Measurements from ENCODE around the gene HAND1.

The HAND1 gene

DNA sequence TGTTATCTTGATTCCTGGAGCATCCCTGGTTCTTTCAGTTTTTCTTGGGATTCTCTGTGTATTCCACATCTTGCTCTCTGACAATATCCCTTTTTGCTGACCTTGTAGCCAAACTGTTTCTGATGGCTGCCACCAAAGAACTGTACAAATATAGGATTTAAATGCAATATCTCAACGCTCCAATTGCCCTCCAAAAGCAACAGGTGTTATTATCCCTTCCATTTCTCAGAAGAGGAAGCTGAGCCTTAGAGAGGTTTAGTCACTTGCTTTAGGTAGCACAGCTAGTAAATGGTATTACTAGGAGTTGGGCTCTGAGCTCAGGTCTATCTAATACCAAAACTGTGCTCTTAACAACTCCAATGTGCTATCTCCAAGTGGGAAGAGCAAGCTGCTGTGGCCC is 24.2 kb upstream of the HAND1 start:
- no peak for TF ChIP-seq SPI1 (IDR thresholded peaks at IDR 0.05; ENCODE audit: borderline replicate concordance, low read depth)
- no peak for TF ChIP-seq POLR2AphosphoS5 (IDR thresholded peaks at IDR 0.05; ENCODE audit: low read depth)
- TF ChIP-seq CTCF (IDR thresholded peaks at IDR 0.05; ENCODE audit: insufficient read depth, low read length) = no peak
- no peak for TF ChIP-seq GABPA (IDR thresholded peaks at IDR 0.05; ENCODE audit: low read depth)
- TF ChIP-seq REST (IDR thresholded peaks at IDR 0.05; ENCODE audit: insufficient replicate concordance, low read depth) = no peak
- Histone ChIP-seq H3K27me3 (ENCODE audit: insufficient read depth, poor library complexity, severe bottlenecking) (peaks cover 8% of the 10 kb centered on the region), H3K27ac (replicated peaks) (no peak overlapping the region), H3K4me3 (replicated peaks; ENCODE audit: insufficient read depth, low read length) (no peak overlapping the region)
- DNase-seq (ENCODE audit: low read depth in 1 of 2, low spot score in 1 of 2) = no peak

GRCh38 chr5:154501566-154501965 is 23.5 kb upstream of the HAND1 start:
- Histone ChIP-seq H3K4me3 (replicated peaks; ENCODE audit: insufficient read depth, low read length) (no peak overlapping the region), H3K27me3 (ENCODE audit: insufficient read depth, poor library complexity, severe bottlenecking) (peaks cover 8% of the 10 kb centered on the region), H3K27ac (replicated peaks) (no peak overlapping the region)
- no peak for TF ChIP-seq GABPA (IDR thresholded peaks at IDR 0.05; ENCODE audit: low read depth)
- TF ChIP-seq CTCF (IDR thresholded peaks at IDR 0.05; ENCODE audit: insufficient read depth, low read length) = no peak
- no peak for TF ChIP-seq SPI1 (IDR thresholded peaks at IDR 0.05; ENCODE audit: borderline replicate concordance, low read depth)
- TF ChIP-seq POLR2AphosphoS5 (IDR thresholded peaks at IDR 0.05; ENCODE audit: low read depth) = no peak
- TF ChIP-seq REST (IDR thresholded peaks at IDR 0.05; ENCODE audit: insufficient replicate concordance, low read depth) = no peak
- DNase-seq (ENCODE audit: low read depth in 1 of 2, low spot score in 1 of 2) = no peak

DNA sequence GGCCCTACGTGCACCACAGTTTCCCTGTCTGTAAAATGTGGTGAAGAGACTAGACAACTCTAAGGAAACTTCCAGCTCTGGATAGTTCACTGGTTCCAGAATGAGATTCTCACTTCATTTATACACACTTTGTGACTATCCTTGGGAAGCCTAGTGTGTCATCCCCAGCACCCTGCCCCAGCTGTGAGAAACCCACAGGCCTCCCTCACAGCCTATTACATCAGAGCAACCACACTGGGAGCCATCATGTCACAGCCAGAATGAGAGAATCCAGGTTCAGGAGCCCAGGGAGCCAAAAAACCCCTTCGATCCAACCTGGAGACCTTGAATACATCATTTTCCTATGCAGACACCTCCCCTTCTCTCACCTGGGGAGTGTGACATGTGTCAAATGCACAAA is 21.0 kb upstream of the HAND1 start:
- no peak overlapping the region for H3K27ac ChIP-seq (replicated peaks)
- TF ChIP-seq POLR2AphosphoS5 (IDR thresholded peaks at IDR 0.05; ENCODE audit: low read depth) (no peak), SPI1 (IDR thresholded peaks at IDR 0.05; ENCODE audit: borderline replicate concordance, low read depth) (no peak), CTCF (IDR thresholded peaks at IDR 0.05; ENCODE audit: insufficient read depth, low read length) (no peak), GABPA (IDR thresholded peaks at IDR 0.05; ENCODE audit: low read depth) (no peak), REST (IDR thresholded peaks at IDR 0.05; ENCODE audit: insufficient replicate concordance, low read depth) (no peak)
- no peak for DNase-seq (ENCODE audit: low read depth in 1 of 2, low spot score in 1 of 2)
- peaks cover 29% of the 10 kb centered on the region for H3K27me3 ChIP-seq (ENCODE audit: insufficient read depth, poor library complexity, severe bottlenecking)
- no peak overlapping the region for H3K4me3 ChIP-seq (replicated peaks; ENCODE audit: insufficient read depth, low read length)

Data from HL-60 (cell line).